ENCODE results near the gene HPF1.

DNA sequence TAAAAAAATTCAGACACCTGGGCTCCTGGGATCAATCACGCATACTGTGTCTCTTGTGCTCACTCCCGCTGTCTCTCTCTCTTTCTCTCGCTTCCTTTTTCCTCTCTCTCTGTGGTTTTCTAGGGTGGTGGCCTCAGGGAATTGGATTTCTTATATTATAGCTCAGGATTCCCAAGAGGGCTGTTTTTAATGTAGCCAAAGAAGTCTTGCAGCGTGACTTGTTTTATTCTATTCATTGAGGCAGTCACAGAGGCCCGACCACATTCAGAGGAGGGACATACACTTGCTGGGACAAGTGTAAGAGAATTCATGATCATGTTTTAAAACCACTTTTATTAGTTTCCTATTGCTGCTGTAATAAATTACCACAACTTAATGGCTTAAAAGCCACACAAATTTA, 59.4 kb downstream of the HPF1 start:
- TF ChIP-seq RAD21 (IDR thresholded peaks at IDR 0.05) (no peak), TAF1 (conservative IDR thresholded peaks at IDR 0.05) (no peak), GABPA (IDR thresholded peaks at IDR 0.05 in 1 of 2, conservative IDR thresholded peaks at IDR 0.05 in 1 of 2) (no peak), SP1 (IDR thresholded peaks at IDR 0.05) (no peak), FOXA1 (IDR thresholded peaks at IDR 0.05) (no peak)
- TF ChIP-seq, protein P1, sequence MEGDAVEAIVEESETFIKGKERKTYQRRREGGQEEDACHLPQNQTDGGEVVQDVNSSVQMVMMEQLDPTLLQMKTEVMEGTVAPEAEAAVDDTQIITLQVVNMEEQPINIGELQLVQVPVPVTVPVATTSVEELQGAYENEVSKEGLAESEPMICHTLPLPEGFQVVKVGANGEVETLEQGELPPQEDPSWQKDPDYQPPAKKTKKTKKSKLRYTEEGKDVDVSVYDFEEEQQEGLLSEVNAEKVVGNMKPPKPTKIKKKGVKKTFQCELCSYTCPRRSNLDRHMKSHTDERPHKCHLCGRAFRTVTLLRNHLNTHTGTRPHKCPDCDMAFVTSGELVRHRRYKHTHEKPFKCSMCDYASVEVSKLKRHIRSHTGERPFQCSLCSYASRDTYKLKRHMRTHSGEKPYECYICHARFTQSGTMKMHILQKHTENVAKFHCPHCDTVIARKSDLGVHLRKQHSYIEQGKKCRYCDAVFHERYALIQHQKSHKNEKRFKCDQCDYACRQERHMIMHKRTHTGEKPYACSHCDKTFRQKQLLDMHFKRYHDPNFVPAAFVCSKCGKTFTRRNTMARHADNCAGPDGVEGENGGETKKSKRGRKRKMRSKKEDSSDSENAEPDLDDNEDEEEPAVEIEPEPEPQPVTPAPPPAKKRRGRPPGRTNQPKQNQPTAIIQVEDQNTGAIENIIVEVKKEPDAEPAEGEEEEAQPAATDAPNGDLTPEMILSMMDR (IDR thresholded peaks at IDR 0.05; ENCODE audit: low read depth, low read length, missing input control), result no peak
- TF ChIP-seq, protein P2, sequence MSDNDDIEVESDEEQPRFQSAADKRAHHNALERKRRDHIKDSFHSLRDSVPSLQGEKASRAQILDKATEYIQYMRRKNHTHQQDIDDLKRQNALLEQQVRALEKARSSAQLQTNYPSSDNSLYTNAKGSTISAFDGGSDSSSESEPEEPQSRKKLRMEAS (IDR thresholded peaks at IDR 0.05), result no peak

Measured in liver (tissue), 3 donors.